Hematopoietic multipotent progenitor cell treated with erythropoietin and hydrocortisone succinate and interleukin-3 and kit ligand, for 4 days (in vitro differentiated cells): ENCODE data around the gene ARID4B.

ENCODE experiments used
- DNase-seq: peaks from one replicate; pipeline ENCODE4 v3.0.0-alpha.2; 2015

ARID4B gene

DNA sequence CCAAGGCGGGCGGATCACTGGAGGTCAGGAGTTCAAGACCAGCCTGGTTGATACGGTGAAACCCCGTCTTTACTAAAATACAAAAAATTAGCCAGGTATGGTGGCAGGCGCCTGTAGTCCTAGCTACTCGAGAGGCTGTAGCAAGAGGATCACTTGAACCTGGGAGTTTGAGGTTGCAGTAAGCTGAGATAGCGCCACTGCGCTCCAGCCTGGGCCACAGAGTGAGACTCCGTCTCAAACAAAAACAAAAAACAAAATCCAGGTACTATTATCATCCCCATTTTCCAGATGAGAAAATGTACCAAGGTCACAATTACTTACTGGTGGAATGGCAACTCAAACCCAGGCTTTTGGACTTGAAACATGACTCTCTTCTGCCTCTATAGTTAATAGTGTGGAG, 203.9 kb downstream of the ARID4B start:
- no peak for DNase-seq

DNA sequence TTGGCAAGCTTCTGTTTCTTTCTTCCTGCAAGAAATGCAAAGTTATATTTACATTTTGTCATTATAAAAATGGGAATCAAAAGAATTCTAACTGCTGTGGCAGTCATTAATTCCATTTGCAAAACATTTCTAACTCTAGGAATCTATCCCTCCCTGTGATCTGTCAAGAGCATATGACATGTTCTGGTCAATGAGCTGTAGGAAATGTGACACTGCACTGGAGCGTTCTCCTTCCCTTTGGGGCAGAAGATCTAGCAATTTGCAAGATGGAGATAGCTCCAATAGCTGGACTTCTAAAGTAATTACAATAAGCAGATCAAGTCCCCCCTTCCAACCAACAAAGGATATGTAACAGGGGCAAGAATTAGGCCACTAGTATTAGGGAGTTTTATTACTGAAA, 205.6 kb downstream of the ARID4B start:
- DNase-seq: no peak
